Pancreas (tissue), 10 donors: ENCODE measurements around the gene RNF14. TPM values are rescaled to one million over a fixed set of nuclear protein-coding genes. Genes with fewer than 3 reads are reported as not detected.
"Not testable (repeated sequence)": the region's sequence is repeated elsewhere in the genome, so short reads cannot be mapped to it uniquely, and the experiment has no call there.

Source experiments
- ATAC-seq, 4 donors: fragments of 200-7000 bp; cut with Tn5 transposase; one replicate each; pipeline versions ENCODE4 v1.8.0 to v1.9.1; 2020; ENCODE audit warnings: mild to moderate bottlenecking in 4 of 4, moderate library complexity in 4 of 4
- DNase-seq, 6 donors: peaks; one replicate each; pipeline ENCODE4 v3.0.0-alpha.2; 2020
- FAIRE-seq: peaks from 2 replicates; lab custom pipeline; 2012; peaks lifted over from hg19 to GRCh38; lab: Jason Lieb, UNC
- H3K27ac ChIP-seq, 4 donors: fragments of 200-600 bp; sonication (generic); 1 replicate in 3 of 4; 2 replicates in 1 of 4; pipeline versions ENCODE4 v1.5.0 to v1.8.0; 2020
- H3K27me3 ChIP-seq, 4 donors: fragments of 200-600 bp; one replicate each; pipeline ENCODE4 v1.8.0; 2021
- H3K36me3 ChIP-seq, 3 donors: fragments of 200-600 bp; sonication (generic) in 1 of 3; one replicate each; pipeline versions ENCODE4 v1.5.0 to v1.8.0; 2020 to 2021
- H3K4me1 ChIP-seq, 3 donors: fragments of 200-600 bp; one replicate each; pipeline ENCODE4 v1.8.0; 2021
- H3K4me3 ChIP-seq, 4 donors: fragments of 200-600 bp; sonication (generic) in 2 of 4; one replicate each; pipeline versions ENCODE4 v1.5.0 to v1.8.0; 2020 to 2021
- H3K9me3 ChIP-seq, 4 donors: fragments of 200-600 bp; one replicate each; pipeline ENCODE4 v1.8.0; 2021
- WGBS, 2 donors: extraction: QIAGEN DNeasy Blood & Tissue Kit; methylation state at CpG; one replicate each; pipeline ENCODE4 v1.1.7; 2013; 5-methylcytosine and 5-hydroxymethylcytosine counted together
- intact Hi-C, 3 donors: fragments of 100-400 bp; cut with DNase I; formaldehyde crosslinking; loops; one replicate each; pipeline versions ENCODE4 v1.11.1 to v1.14.2; 2022
- polyA plus RNA-seq, 2 donors: library from polyadenylated mRNA; stranded (reverse); fragments of 200-250 nt; gene quantifications; one replicate each; pipeline ENCODE4 v1.2.3, GENCODE V29; 2013
- total RNA-seq, 6 donors: library from RNA; stranded (reverse); fragmentation: NEBNext Ultra II Directional in 4 of 6; extraction: Animal tissue kit (Norgen Biotek cat#: 25700) in 4 of 6; gene quantifications; one replicate each; pipeline versions ENCODE4 v1.2.1 to v1.2.4, GENCODE V29; 2021 to 2023
- TF ChIP-seq, protein P1 (sequence below), 4 donors: fragments of 200-600 bp; sonication (generic) in 3 of 4; IDR thresholded peaks; one replicate each; pipeline versions ENCODE4 v1.5.0 to v1.8.0; 2021; ENCODE audit warnings: antibody characterized with exemption in 4 of 4
- donor health status: healthy with polysubstance abuse.
- donor health status: DM: no; HTN: no; CAD: no; lungs with moderate emphysema.
- donor health status: DM: no; HTN: no; CAD: no.
- donor health status: control.
- donor health status: control.
- donor health status: Bipolar disorder and iron deficiency.
- donor health status: DM: yes; HTN: yes; CAD: no.
- donor health status: DM: no; HTN: no; CAD: no.
- donor health status: DM: no; HTN: no; CAD: no.
- donor health status: DM: yes; HTN: yes; CAD: no.

RNF14 gene
- total and polyA plus RNA-seq, 8 donors, result 7.8 to 30.4 (median 19.8) TPM

GRCh38 chr5:142025637-142026036, 56.7 kb downstream of the RNF14 start:
- H3K4me3 ChIP-seq, result no peak overlapping the region
- DNase-seq (no peak), FAIRE-seq (no peak), ATAC-seq (no peak)
- no peaks in the 10 kb centered on the region for H3K9me3 ChIP-seq
- TF ChIP-seq, protein P1, sequence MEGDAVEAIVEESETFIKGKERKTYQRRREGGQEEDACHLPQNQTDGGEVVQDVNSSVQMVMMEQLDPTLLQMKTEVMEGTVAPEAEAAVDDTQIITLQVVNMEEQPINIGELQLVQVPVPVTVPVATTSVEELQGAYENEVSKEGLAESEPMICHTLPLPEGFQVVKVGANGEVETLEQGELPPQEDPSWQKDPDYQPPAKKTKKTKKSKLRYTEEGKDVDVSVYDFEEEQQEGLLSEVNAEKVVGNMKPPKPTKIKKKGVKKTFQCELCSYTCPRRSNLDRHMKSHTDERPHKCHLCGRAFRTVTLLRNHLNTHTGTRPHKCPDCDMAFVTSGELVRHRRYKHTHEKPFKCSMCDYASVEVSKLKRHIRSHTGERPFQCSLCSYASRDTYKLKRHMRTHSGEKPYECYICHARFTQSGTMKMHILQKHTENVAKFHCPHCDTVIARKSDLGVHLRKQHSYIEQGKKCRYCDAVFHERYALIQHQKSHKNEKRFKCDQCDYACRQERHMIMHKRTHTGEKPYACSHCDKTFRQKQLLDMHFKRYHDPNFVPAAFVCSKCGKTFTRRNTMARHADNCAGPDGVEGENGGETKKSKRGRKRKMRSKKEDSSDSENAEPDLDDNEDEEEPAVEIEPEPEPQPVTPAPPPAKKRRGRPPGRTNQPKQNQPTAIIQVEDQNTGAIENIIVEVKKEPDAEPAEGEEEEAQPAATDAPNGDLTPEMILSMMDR (IDR thresholded peaks at IDR 0.05), result no peak
- intact Hi-C loops, result no loop called here
- H3K4me1 ChIP-seq, result peaks cover 0 to 5% (median 0%) of the 10 kb centered on the region in 3 donors
- WGBS, 2 donors, result 75 to 77% methylated on average over 8 of the region's 8 CpGs
- no peak overlapping the region for H3K27ac ChIP-seq
- no peaks in the 10 kb centered on the region for H3K36me3 ChIP-seq
- no peaks in the 10 kb centered on the region for H3K27me3 ChIP-seq

DNA sequence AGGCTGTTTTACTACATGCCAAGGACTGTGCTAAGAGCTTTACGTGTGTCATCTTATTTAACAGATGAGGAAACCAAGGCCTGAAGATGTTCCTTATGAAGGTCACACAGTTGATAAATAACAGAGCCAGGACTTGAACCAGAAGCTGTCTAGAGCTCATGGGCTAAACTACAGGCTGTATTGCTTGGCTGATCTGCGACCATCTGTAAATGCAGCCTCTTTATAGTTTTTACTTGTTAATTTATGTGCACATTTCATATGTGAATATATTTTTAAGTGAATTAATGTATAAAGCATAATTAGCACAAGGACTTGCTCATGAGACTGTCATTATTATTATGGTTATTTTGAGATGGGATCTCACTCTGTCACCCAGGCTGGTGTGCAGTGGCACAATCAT, 63.2 kb downstream of the RNF14 start:
- WGBS, 2 donors, result 81 to 88% methylated on average over 2 of the region's 2 CpGs
- no peaks in the 10 kb centered on the region for H3K36me3 ChIP-seq
- no peaks in the 10 kb centered on the region for H3K27me3 ChIP-seq
- DNase-seq (no peak), FAIRE-seq (no peak), ATAC-seq (no peak)
- H3K4me3 ChIP-seq, result no peak overlapping the region
- no peaks in the 10 kb centered on the region for H3K4me1 ChIP-seq
- H3K9me3 ChIP-seq, result no peaks in the 10 kb centered on the region
- intact Hi-C loops, result no loop called here
- TF ChIP-seq, protein P1 (IDR thresholded peaks at IDR 0.05), result no peak
- H3K27ac ChIP-seq, result no peak overlapping the region

DNA sequence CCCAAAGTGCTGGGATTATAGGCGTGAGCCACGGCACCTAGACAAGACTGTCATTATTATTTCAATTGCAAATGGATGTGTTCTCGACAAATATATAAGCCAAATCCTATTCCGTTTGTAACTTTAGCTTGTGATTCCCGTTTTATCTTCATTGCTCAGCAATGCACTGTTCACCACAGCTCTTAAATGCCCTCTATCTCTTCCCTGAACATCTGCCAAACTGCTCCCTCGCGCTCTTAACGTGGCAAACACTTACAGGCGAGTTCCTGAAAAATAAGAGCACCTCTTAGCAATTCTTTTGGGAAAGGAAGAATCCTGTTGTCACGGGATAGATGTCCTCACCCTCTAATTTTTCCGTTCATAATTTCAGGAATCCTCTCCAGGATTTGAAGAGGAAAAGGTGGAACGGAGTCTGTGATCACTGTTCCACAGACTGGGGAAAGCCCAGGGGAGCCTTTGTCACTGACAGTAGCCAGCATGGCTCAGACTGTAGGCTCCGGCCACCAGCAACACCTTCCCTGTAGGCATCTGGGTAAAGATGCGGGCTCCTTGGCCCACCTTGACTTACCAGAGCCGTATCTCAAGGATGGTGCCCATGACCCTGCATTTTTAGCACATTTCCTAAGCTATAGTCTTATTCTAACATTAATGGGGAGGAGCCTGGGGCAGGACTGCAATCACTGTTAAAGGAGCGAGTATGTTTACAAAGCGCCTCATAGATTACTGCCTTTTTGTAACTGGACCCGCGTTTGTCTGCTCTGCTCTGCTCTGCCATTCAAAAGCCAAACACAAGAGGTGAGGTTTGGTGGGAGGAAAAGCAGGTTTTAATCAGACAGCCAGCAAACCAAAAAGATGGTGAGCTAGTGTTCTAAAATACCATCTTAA, 64.1 kb downstream of the RNF14 start:
- Histone ChIP-seq H3K9me3 (no peaks in the 10 kb centered on the region), H3K27me3 (no peaks in the 10 kb centered on the region), H3K36me3 (no peaks in the 10 kb centered on the region), H3K4me3 (no peak overlapping the region), H3K27ac (no peak overlapping the region), H3K4me1 (no peaks in the 10 kb centered on the region)
- TF ChIP-seq, protein P1 (IDR thresholded peaks at IDR 0.05), result no peak
- ATAC-seq (no peak), FAIRE-seq (no peak), DNase-seq (no peak)
- WGBS, 2 donors, result 64 to 68% methylated on average over 19 of the region's 19 CpGs
- intact Hi-C loops, result no loop called here

DNA sequence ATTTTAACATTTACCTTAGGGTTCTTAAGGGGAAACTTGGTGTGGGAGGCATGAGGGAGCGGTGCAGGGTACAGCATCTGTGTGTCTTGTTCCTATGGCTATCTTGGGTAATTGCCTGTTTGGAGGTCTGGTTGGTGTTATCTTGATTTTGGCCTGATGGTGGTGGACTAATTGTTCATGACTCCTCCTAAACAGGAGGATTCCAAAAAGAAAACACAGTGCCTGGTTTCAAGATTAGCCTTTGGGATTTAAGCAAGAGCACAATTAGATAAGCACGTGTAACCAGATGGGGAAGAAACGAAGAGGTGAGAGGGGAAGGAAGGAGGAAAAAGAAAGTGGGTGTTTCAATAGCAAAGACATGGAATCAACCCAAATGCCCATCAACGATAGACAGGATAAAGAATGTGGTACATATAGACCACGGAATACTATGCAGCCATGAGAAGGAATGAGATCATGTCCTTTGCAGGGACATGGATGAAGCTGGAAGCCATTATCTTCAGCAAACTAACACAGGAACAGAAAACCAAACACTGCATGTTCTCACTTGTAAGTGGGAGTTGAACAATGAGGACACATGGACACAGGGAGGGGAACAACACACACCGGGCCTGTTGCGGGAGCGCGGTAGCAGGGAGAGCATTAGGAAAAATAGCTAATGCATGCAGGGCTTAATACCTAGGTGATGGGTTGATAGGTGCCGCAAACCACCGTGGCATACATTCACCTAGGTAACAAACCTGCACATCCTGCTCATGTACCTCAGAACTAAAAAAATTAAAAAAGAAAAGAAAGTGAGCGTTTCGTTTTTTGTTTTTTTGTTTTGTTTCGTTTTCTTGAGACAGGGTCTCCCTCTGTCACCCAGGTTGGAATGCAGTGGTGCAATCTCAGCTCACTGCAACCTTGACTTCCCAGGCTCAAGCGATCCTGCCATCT, 65.0 kb downstream of the RNF14 start:
- ATAC-seq, H3K36me3 ChIP-seq, H3K27me3 ChIP-seq, H3K9me3 ChIP-seq, H3K4me1 ChIP-seq, intact Hi-C loops, DNase-seq, FAIRE-seq, H3K4me3 ChIP-seq, H3K27ac ChIP-seq: not testable (repeated sequence)
- WGBS, 2 donors, result 84 to 88% methylated on average over 15 of the region's 15 CpGs

GRCh38 chr5:142034994-142035393, 66.1 kb downstream of the RNF14 start:
- intact Hi-C loops, result no loop called here
- ATAC-seq (no peak), DNase-seq (no peak), FAIRE-seq (no peak)
- TF ChIP-seq, protein P1 (IDR thresholded peaks at IDR 0.05), result no peak
- no peaks in the 10 kb centered on the region for H3K27me3 ChIP-seq
- H3K36me3 ChIP-seq, result no peaks in the 10 kb centered on the region
- H3K4me3 ChIP-seq, result no peak overlapping the region
- H3K27ac ChIP-seq, result no peak overlapping the region
- no peaks in the 10 kb centered on the region for H3K9me3 ChIP-seq
- no peaks in the 10 kb centered on the region for H3K4me1 ChIP-seq
